HepG2 (cell line): ENCODE data around the gene CCR9. TPM values are rescaled to one million over a fixed set of nuclear protein-coding genes. Genes with fewer than 3 reads are reported as not detected.

Experiments used
- ATAC-seq: fragments of 200-7000 bp; cut with Tn5 transposase; 3 replicates; pipeline ENCODE4 v1.9.1; 2020; ENCODE audit warnings: mild to moderate bottlenecking, moderate library complexity
- BruUV-seq: library from RNA; stranded (reverse); fragments of 400-500 nt; replicated peaks from 2 replicates; lab custom pipeline; 2021; lab: Mats Ljungman, UMichigan
- CTCF ChIA-PET: fragments of 300-600 bp; formaldehyde crosslinking; extraction: SDS; loops from one replicate; lab custom pipeline; 2021; ENCODE audit warnings: low total read pairs, inconsistent platforms, low intra/inter-chr PET ratio; lab: Yijun Ruan, JAX
- POLR2A ChIA-PET: fragments of 350-600 bp; sonication (Branson Sonifier 250); formaldehyde crosslinking; loops from one replicate; lab custom pipeline; 2020; ENCODE audit warnings: antibody characterized with exemption, inconsistent platforms; lab: Yijun Ruan, JAX
- DNase-seq: peaks from one replicate; pipeline ENCODE4 v3.0.0-alpha.2; 2015; ENCODE audit warnings: low spot score
- FAIRE-seq: peaks from 3 replicates; lab custom pipeline; 2011; peaks lifted over from hg19 to GRCh38; lab: Jason Lieb, UNC
- H2AFZ ChIP-seq: one replicate; pipeline ENCODE4 v1.6.1; 2011; ENCODE audit warnings: low read length, inconsistent platforms
- H3K27ac ChIP-seq: fragments of 300-600 bp; 3 replicates; pipeline ENCODE4 v1.8.0; 2011; ENCODE audit warnings: mixed run types, mild to moderate bottlenecking, mixed read lengths, low read length, inconsistent platforms; ENCODE audit not compliant: insufficient read depth; ENCODE audit errors: extremely low read length
- H3K27me3 ChIP-seq, 2 experiments: fragments of 200-600 bp in 1 of 2; 2 replicates in 1 of 2; 3 replicates in 1 of 2; pipeline versions ENCODE4 v1.6.0 to v1.8.0; 2011; ENCODE audit warnings: low read length in 2 of 2, mild to moderate bottlenecking in 2 of 2, moderate library complexity in 2 of 2, inconsistent platforms in 1 of 2; ENCODE audit not compliant: insufficient read depth in 2 of 2, control insufficient read depth in 1 of 2
- H3K36me3 ChIP-seq, 2 experiments: fragments of 200-600 bp in 1 of 2; replicated peaks in 1 of 2; 2 replicates in 1 of 2; 3 replicates in 1 of 2; pipeline versions ENCODE4 v1.5.1 to v1.8.0; 2011; ENCODE audit warnings: low read length in 2 of 2, inconsistent platforms in 1 of 2; ENCODE audit not compliant: insufficient read depth in 2 of 2, control insufficient read depth in 1 of 2
- H3K4me1 ChIP-seq: 2 replicates; pipeline ENCODE4 v1.5.1; 2012; ENCODE audit warnings: low read length, inconsistent platforms; ENCODE audit not compliant: insufficient read depth
- H3K4me2 ChIP-seq: 2 replicates; pipeline ENCODE4 v1.6.0; 2011; ENCODE audit warnings: low read depth, low read length, inconsistent platforms
- H3K4me3 ChIP-seq, 3 experiments: fragments of 200-600 bp in 1 of 3; sonication (generic), shearing (Covaris generic) in 1 of 3; replicated peaks in 1 of 3; 2 replicates each; pipeline ENCODE4 v1.5.1; 2011 to 2016; ENCODE audit warnings: low read length in 3 of 3, inconsistent platforms in 2 of 3, low read depth in 2 of 3, mild to moderate bottlenecking in 2 of 3, control low read depth in 1 of 3, mixed read lengths in 1 of 3; ENCODE audit not compliant: insufficient read depth in 1 of 3
- H3K79me2 ChIP-seq: one replicate; pipeline ENCODE4 v1.6.1; 2011; ENCODE audit warnings: low read length, inconsistent platforms; ENCODE audit not compliant: insufficient read depth
- H3K9ac ChIP-seq: 2 replicates; pipeline ENCODE4 v1.6.0; 2011; ENCODE audit warnings: mild to moderate bottlenecking, low read depth, low read length, inconsistent platforms; ENCODE audit not compliant: insufficient read depth
- H3K9me3 ChIP-seq: 2 replicates; pipeline ENCODE4 v1.5.1; 2012; ENCODE audit warnings: mild to moderate bottlenecking, low read length
- H4K20me1 ChIP-seq: 2 replicates; pipeline ENCODE4 v1.6.0; 2011; ENCODE audit warnings: inconsistent platforms, mild to moderate bottlenecking, low read length, moderate library complexity; ENCODE audit not compliant: insufficient read depth
- GFI1 ChIP-seq: sonication (generic); formaldehyde crosslinking; IDR thresholded peaks from 2 replicates; pipeline ENCODE4 v1.5.0; 2020; ENCODE audit warnings: missing genetic modification reagents, mild to moderate bottlenecking, borderline replicate concordance
- ONECUT2 ChIP-seq: sonication (generic); formaldehyde crosslinking; IDR thresholded peaks from 2 replicates; pipeline ENCODE4 v1.4.0; 2020; ENCODE audit warnings: missing genetic modification reagents
- PLRG1 ChIP-seq: fragments of 450-650 bp; conservative IDR thresholded peaks from 2 replicates; pipeline ENCODE4 v1.6.1; 2016
- SIN3B ChIP-seq: fragments of 150-350 bp; IDR thresholded peaks from 2 replicates; pipeline ENCODE4 v1.6.1; 2014; ENCODE audit warnings: low read length
- TBL1XR1 ChIP-seq: fragments of 150-350 bp; IDR thresholded peaks from 2 replicates; pipeline ENCODE4 v1.6.1; 2014; ENCODE audit warnings: borderline replicate concordance, low read length; ENCODE audit not compliant: partially characterized antibody
- ZNF225 ChIP-seq: sonication (generic); formaldehyde crosslinking; IDR thresholded peaks from 2 replicates; pipeline ENCODE4 v1.4.0; 2020; ENCODE audit warnings: mild to moderate bottlenecking, missing genetic modification reagents
- ZNF251 ChIP-seq: sonication (generic); formaldehyde crosslinking; IDR thresholded peaks from 2 replicates; pipeline ENCODE4 v1.9.0; 2021; ENCODE audit warnings: mild to moderate bottlenecking, missing genetic modification reagents
- ZNF260 ChIP-seq: sonication (generic); formaldehyde crosslinking; IDR thresholded peaks from 2 replicates; pipeline ENCODE4 v1.4.0; 2020; ENCODE audit warnings: missing genetic modification reagents, low read depth, mild to moderate bottlenecking, borderline replicate concordance
- ZNF460 ChIP-seq: sonication (generic); formaldehyde crosslinking; IDR thresholded peaks from 2 replicates; pipeline ENCODE4 v1.5.1; 2020; ENCODE audit warnings: missing genetic modification reagents, mild to moderate bottlenecking, borderline replicate concordance
- ZNF674 ChIP-seq: sonication (generic); formaldehyde crosslinking; IDR thresholded peaks from 2 replicates; pipeline ENCODE4 v1.5.0; 2020; ENCODE audit warnings: low read depth, mild to moderate bottlenecking, missing genetic modification reagents
- ZNF761 ChIP-seq: sonication (generic); formaldehyde crosslinking; conservative IDR thresholded peaks from 2 replicates; pipeline ENCODE4 v1.4.0; 2020; ENCODE audit warnings: mild to moderate bottlenecking, missing genetic modification reagents
- WGBS: methylation state at CpG from one replicate; pipeline ENCODE4 v1.1.6; 2017; ENCODE audit warnings: low lambda C conversion rate; 5-methylcytosine and 5-hydroxymethylcytosine counted together
- in situ Hi-C: cut with HindIII; loops from 2 replicates; pipeline ENCODE4 v1.10.0; 2017; ENCODE audit warnings: low pct_unique_long_range_greater_than_20kb; ENCODE audit not compliant: extremely low pct_ligation_motif_present
- intact Hi-C: fragments of 100-400 bp; cut with micrococcal nuclease; formaldehyde crosslinking; loops from one replicate; pipeline ENCODE4 v1.10.0; 2022; ENCODE audit not compliant: unreplicated experiment
- polyA plus RNA-seq, 8 experiments: library from polyadenylated mRNA; depleted of rRNA in 3 of 8; stranded (reverse) in 7 of 8; unstranded in 1 of 8; fragments of >200 nt; fragmentation: Illumina TruSeq in 4 of 8; extraction: Trizol in 4 of 8; gene quantifications; 2 replicates each; pipeline versions ENCODE4 v1.2.1 to v1.2.3, GENCODE V29; 2011 to 2016; ENCODE audit warnings: low read depth in 4 of 8, missing spikeins in 1 of 8, mixed read lengths in 1 of 8; ENCODE audit not compliant: insufficient read depth in 1 of 8
- total RNA-seq, 5 experiments: library from RNA; depleted of rRNA; stranded (reverse); fragments of >200 nt; fragmentation: Illumina TruSeq; extraction: Trizol; gene quantifications; 2 replicates each; pipeline ENCODE4 v1.2.3, GENCODE V29; 2016; ENCODE audit warnings: low read depth in 1 of 5
- TF ChIP-seq, protein P1 (sequence below): sonication (generic); formaldehyde crosslinking; IDR thresholded peaks from 2 replicates; pipeline ENCODE4 v1.8.0; 2022; ENCODE audit warnings: missing genetic modification reagents, mild to moderate bottlenecking, moderate library complexity, borderline replicate concordance
- TF ChIP-seq, protein P2 (sequence below): sonication (generic); formaldehyde crosslinking; IDR thresholded peaks from 2 replicates; pipeline ENCODE4 v1.4.0; 2020; ENCODE audit warnings: low read depth, mild to moderate bottlenecking, missing genetic modification reagents
- TF ChIP-seq, protein P3 (sequence below): sonication (generic); formaldehyde crosslinking; IDR thresholded peaks from 2 replicates; pipeline ENCODE4 v1.4.0; 2020; ENCODE audit warnings: missing genetic modification reagents, borderline replicate concordance

Gene CCR9
- total and polyA plus RNA-seq, 2 of the 13 experiments (the other 11 are each of a cell fraction or from before 2014, with no cell fraction given) = not detected

DNA sequence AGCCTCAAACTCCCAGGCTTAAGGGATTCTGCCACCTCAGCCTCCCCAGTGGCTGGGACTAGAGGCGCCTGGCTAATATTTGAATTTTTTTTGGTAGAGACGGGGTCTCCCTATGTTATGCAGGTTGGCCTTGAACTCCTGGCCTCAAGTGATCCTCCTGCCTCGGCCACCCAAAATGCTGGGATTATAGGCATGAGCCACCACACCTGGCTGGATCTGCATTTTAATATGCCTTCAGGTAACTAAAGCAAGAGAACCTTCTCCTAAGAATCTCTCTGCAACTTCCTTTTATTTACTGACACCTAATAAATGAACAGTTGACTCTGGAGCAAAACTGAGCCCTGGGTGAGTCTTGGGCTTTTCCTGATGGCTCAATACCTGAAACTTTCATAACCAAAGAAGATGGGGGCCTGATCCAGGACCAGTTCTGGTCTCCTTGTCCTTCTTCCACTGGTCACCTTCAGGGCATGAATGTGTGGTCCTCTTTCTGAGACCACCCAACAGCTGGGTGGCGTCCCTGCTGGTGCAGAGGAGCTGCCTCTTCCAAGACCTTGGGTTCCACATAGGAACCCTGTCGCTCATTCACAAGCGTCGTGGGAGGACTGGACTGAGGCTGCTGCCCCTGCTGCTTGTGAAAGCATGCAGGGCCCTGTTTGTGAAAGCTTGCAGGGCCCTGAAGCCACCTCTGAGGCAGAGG is 28.2 kb downstream of the CCR9 start:
- Histone ChIP-seq H3K36me3 (peaks cover 2 to 4% of the 10 kb centered on the region in 2 experiments; a peak in 2 of 5 replicates), H3K4me3 (no peak overlapping the region), H3K27ac (no peak overlapping the region), H3K4me1 (no peaks in the 10 kb centered on the region), H3K79me2 (no peaks in the 10 kb centered on the region), H3K27me3 (no peaks in the 10 kb centered on the region), H3K9me3 (no peaks in the 10 kb centered on the region), H3K9ac (no peak overlapping the region), H3K4me2 (no peak overlapping the region), H2AFZ (no peak overlapping the region), H4K20me1 (no peaks in the 10 kb centered on the region)
- peak; percentile 33; the same call in 1 of the 3 replicates for ATAC-seq
- ChIA-PET POLR2A (no interaction called here), CTCF (no interaction called here)
- TF ChIP-seq ZNF251 (CRISPR knock-in tag) (no peak), SIN3B (no peak), ONECUT2 (CRISPR knock-in tag) (no peak), ZNF460 (no peak), TBL1XR1 (no peak), ZNF260 (CRISPR knock-in tag) (no peak), PLRG1 (no peak), GFI1 (no peak), ZNF225 (no peak), ZNF761 (CRISPR knock-in tag) (no peak), ZNF674 (no peak)
- TF ChIP-seq, protein P1, sequence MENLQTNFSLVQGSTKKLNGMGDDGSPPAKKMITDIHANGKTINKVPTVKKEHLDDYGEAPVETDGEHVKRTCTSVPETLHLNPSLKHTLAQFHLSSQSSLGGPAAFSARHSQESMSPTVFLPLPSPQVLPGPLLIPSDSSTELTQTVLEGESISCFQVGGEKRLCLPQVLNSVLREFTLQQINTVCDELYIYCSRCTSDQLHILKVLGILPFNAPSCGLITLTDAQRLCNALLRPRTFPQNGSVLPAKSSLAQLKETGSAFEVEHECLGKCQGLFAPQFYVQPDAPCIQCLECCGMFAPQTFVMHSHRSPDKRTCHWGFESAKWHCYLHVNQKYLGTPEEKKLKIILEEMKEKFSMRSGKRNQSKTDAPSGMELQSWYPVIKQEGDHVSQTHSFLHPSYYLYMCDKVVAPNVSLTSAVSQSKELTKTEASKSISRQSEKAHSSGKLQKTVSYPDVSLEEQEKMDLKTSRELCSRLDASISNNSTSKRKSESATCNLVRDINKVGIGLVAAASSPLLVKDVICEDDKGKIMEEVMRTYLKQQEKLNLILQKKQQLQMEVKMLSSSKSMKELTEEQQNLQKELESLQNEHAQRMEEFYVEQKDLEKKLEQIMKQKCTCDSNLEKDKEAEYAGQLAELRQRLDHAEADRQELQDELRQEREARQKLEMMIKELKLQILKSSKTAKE (CRISPR knock-in tag) = no peak
- TF ChIP-seq, protein P2, sequence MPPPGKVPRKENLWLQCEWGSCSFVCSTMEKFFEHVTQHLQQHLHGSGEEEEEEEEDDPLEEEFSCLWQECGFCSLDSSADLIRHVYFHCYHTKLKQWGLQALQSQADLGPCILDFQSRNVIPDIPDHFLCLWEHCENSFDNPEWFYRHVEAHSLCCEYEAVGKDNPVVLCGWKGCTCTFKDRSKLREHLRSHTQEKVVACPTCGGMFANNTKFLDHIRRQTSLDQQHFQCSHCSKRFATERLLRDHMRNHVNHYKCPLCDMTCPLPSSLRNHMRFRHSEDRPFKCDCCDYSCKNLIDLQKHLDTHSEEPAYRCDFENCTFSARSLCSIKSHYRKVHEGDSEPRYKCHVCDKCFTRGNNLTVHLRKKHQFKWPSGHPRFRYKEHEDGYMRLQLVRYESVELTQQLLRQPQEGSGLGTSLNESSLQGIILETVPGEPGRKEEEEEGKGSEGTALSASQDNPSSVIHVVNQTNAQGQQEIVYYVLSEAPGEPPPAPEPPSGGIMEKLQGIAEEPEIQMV (CRISPR knock-in tag) = no peak
- TF ChIP-seq, protein P3, sequence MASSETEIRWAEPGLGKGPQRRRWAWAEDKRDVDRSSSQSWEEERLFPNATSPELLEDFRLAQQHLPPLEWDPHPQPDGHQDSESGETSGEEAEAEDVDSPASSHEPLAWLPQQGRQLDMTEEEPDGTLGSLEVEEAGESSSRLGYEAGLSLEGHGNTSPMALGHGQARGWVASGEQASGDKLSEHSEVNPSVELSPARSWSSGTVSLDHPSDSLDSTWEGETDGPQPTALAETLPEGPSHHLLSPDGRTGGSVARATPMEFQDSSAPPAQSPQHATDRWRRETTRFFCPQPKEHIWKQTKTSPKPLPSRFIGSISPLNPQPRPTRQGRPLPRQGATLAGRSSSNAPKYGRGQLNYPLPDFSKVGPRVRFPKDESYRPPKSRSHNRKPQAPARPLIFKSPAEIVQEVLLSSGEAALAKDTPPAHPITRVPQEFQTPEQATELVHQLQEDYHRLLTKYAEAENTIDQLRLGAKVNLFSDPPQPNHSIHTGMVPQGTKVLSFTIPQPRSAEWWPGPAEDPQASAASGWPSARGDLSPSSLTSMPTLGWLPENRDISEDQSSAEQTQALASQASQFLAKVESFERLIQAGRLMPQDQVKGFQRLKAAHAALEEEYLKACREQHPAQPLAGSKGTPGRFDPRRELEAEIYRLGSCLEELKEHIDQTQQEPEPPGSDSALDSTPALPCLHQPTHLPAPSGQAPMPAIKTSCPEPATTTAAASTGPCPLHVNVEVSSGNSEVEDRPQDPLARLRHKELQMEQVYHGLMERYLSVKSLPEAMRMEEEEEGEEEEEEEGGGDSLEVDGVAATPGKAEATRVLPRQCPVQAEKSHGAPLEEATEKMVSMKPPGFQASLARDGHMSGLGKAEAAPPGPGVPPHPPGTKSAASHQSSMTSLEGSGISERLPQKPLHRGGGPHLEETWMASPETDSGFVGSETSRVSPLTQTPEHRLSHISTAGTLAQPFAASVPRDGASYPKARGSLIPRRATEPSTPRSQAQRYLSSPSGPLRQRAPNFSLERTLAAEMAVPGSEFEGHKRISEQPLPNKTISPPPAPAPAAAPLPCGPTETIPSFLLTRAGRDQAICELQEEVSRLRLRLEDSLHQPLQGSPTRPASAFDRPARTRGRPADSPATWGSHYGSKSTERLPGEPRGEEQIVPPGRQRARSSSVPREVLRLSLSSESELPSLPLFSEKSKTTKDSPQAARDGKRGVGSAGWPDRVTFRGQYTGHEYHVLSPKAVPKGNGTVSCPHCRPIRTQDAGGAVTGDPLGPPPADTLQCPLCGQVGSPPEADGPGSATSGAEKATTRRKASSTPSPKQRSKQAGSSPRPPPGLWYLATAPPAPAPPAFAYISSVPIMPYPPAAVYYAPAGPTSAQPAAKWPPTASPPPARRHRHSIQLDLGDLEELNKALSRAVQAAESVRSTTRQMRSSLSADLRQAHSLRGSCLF = no peak
- BruUV-seq = no TSS peak
- DNase-seq = no peak
- 68% methylated on average over 5 of the region's 7 CpGs for WGBS
- intact Hi-C loops = no loop called here
- FAIRE-seq = no peak
- in situ Hi-C loops = loop anchor here (25.0 kb wide), 1 partner anchor 677 kb away; the partner anchor contains the start of gene TMEM158
